Upper lobe of left lung (tissue), 4 donors: ENCODE results near the gene FLNC.

ENCODE experiments used
- CTCF ChIP-seq, 6 experiments: fragments of 450-650 bp in 4 of 6; fragments of 200-600 bp in 2 of 6; sonication (generic) in 2 of 6; IDR thresholded peaks; one replicate each; pipeline ENCODE4 v1.5.1; 2016 to 2019; ENCODE audit warnings: antibody characterized with exemption in 6 of 6
- EP300 ChIP-seq, 4 donors: sonication (generic); formaldehyde crosslinking; IDR thresholded peaks; one replicate each; pipeline ENCODE4 v1.5.1; 2017; ENCODE audit warnings: antibody characterized with exemption in 4 of 4, control low read depth in 2 of 4
- POLR2A ChIP-seq, 4 donors: fragments of 450-650 bp; IDR thresholded peaks; one replicate each; pipeline ENCODE4 v1.5.1; 2016 to 2017; ENCODE audit warnings: antibody characterized with exemption in 4 of 4, mild to moderate bottlenecking in 2 of 4
- POLR2AphosphoS5 ChIP-seq, 2 donors: sonication (generic); formaldehyde crosslinking; IDR thresholded peaks; one replicate each; pipeline ENCODE4 v1.5.1; 2017; ENCODE audit warnings: antibody characterized with exemption in 2 of 2

GRCh38 chr7:128829391-128830166 is 627 bp upstream of the FLNC start:
- TF ChIP-seq CTCF (IDR thresholded peaks at IDR 0.05) (no peak), POLR2A (IDR thresholded peaks at IDR 0.05) (no peak), POLR2AphosphoS5 (IDR thresholded peaks at IDR 0.05) (no peak), EP300 (IDR thresholded peaks at IDR 0.05) (no peak)
